Osteocyte (in vitro differentiated cells): ENCODE data around the gene NVL. TPM values are rescaled to one million over a fixed set of nuclear protein-coding genes. Genes with fewer than 3 reads are reported as not detected.
A peak's percentile ranks its signal among the peaks of the same experiment; 100 is the strongest.

Experiments used
- DNase-seq: peaks from one replicate; pipeline ENCODE4 v3.0.0; 2021; ENCODE audit warnings: mixed read lengths; ENCODE audit not compliant: unreplicated experiment; ENCODE audit errors: extremely low spot score
- H3K27ac Mint-ChIP-seq: one replicate; pipeline ENCODE4 v1.8.0; 2021; ENCODE audit warnings: mild to moderate bottlenecking, mixed read lengths; ENCODE audit not compliant: unreplicated experiment
- H3K27me3 Mint-ChIP-seq: one replicate; pipeline ENCODE4 v1.8.0; 2021; ENCODE audit warnings: mixed read lengths; ENCODE audit not compliant: unreplicated experiment
- H3K36me3 Mint-ChIP-seq: one replicate; pipeline ENCODE4 v1.8.0; 2021; ENCODE audit warnings: mixed read lengths; ENCODE audit not compliant: unreplicated experiment
- H3K4me1 Mint-ChIP-seq: one replicate; pipeline ENCODE4 v1.8.0; 2021; ENCODE audit warnings: mixed read lengths; ENCODE audit not compliant: unreplicated experiment
- H3K4me3 Mint-ChIP-seq: one replicate; pipeline ENCODE4 v1.8.0; 2021; ENCODE audit warnings: mild to moderate bottlenecking, moderate library complexity, mixed read lengths; ENCODE audit not compliant: unreplicated experiment
- H3K9me3 Mint-ChIP-seq: one replicate; pipeline ENCODE4 v1.8.0; 2021; ENCODE audit warnings: mixed read lengths; ENCODE audit not compliant: unreplicated experiment
- CTCF ChIP-seq: fragments of 200-600 bp; sonication (generic); IDR thresholded peaks from 2 replicates; pipeline ENCODE4 v1.5.0; 2021; ENCODE audit warnings: antibody characterized with exemption, mild to moderate bottlenecking, moderate library complexity
- total RNA-seq: library from RNA; stranded (reverse); gene quantifications from 2 replicates; pipeline ENCODE4 v1.2.1, GENCODE V29; 2021

NVL gene
- total RNA-seq, 1 donor from 2014 or later = 22.5 TPM

- H3K9me3 Mint-ChIP-seq = no peaks in the 10 kb centered on the region
- H3K36me3 Mint-ChIP-seq = no peaks in the 10 kb centered on the region
- DNase-seq = no peak
- peaks cover 13% of the 10 kb centered on the region for H3K4me1 Mint-ChIP-seq
- H3K27me3 Mint-ChIP-seq = peaks cover 10% of the 10 kb centered on the region
- H3K4me3 Mint-ChIP-seq = no peak overlapping the region
- no peak overlapping the region for H3K27ac Mint-ChIP-seq
- no peak for TF ChIP-seq CTCF
These were observed 4.2 kb upstream of the NVL start for GRCh38 chr1:224333939-224334786.

DNA sequence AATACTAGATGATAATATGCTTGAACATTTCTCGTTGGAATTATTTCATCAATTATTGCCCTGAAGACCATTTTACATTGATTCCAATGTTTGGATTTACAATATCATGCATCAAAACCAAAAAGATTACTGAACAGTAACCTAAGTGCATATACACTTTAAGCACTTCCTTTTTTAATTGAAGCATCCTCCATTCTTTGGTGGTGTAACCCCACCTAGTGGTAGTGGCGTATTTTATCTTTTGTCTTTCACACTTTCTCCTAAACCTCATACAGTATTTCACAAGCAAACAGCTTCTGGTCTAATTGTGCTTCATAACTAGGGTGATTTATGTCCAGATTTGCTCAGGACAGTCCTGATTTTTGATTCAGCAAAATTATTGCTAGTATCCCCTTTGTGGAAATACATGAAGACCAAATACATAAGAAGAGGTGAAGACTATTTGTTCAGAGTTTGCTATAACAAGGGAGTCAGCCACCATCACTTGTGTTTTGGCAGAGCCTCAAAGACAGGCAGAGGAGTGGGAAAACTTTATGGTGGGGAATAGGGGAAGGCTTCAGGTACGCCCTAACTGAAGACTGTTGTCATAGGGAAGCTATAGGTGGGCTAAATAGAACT lies 3.4 kb upstream of the NVL start:
- Mint-ChIP-seq H3K27ac (no peak overlapping the region), H3K4me3 (no peak overlapping the region), H3K9me3 (no peaks in the 10 kb centered on the region), H3K27me3 (peaks cover 7% of the 10 kb centered on the region), H3K4me1 (peaks cover 17% of the 10 kb centered on the region), H3K36me3 (no peaks in the 10 kb centered on the region)
- no peak for DNase-seq
- peak; percentile 71 for TF ChIP-seq CTCF

DNA sequence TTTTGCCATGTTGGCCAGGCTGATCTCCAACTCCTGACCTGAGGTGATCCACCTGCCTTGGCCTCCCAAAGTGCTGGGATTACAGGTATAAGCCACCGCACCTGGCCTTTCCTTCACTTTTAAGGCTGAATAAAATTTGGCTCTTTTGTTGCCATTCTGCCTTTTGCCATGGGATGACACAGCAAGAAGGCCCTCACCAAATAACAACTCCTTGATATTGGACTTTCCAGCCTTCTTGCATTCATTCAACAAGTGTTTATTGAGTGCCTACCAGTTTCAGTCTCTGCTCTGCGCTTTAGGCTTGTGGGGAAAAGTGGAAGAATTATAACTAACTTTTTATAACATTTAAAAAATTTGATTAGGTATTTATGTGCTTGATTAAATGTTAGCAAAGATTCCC lies 1.9 kb upstream of the NVL start:
- H3K4me1 Mint-ChIP-seq = peaks cover 22% of the 10 kb centered on the region
- H3K27ac Mint-ChIP-seq = peak overlapping the region; percentile 18
- peaks cover 4% of the 10 kb centered on the region for H3K27me3 Mint-ChIP-seq
- no peak for DNase-seq
- TF ChIP-seq CTCF = no peak
- no peak overlapping the region for H3K4me3 Mint-ChIP-seq
- H3K9me3 Mint-ChIP-seq = no peaks in the 10 kb centered on the region
- peaks cover 4% of the 10 kb centered on the region for H3K36me3 Mint-ChIP-seq

DNA sequence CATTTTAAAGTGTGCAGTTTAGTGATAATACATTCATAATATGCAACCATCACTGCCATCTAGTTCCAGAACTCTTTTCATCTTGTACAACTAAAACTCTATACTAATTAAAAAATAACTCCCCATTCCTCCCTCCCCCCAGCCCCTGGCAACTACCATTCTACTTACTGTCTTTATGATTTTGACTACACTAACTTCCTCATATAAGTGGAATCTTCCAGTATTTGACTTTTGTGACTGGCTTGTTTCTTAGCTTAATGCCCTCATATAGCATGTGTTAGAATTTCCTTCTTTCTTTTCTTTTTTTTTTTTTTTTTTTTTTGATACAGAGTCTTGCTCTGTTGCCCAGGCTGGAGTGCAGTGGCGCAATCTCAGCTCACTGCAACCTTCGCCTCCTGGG lies 1.4 kb upstream of the NVL start:
- H3K27me3 Mint-ChIP-seq = peaks cover 4% of the 10 kb centered on the region
- DNase-seq = no peak
- no peaks in the 10 kb centered on the region for H3K9me3 Mint-ChIP-seq
- H3K4me3 Mint-ChIP-seq = peak overlapping the region; percentile 94
- no peak for TF ChIP-seq CTCF
- peak overlapping the region; percentile 18 for H3K27ac Mint-ChIP-seq
- peaks cover 22% of the 10 kb centered on the region for H3K4me1 Mint-ChIP-seq
- H3K36me3 Mint-ChIP-seq = peaks cover 4% of the 10 kb centered on the region

DNA sequence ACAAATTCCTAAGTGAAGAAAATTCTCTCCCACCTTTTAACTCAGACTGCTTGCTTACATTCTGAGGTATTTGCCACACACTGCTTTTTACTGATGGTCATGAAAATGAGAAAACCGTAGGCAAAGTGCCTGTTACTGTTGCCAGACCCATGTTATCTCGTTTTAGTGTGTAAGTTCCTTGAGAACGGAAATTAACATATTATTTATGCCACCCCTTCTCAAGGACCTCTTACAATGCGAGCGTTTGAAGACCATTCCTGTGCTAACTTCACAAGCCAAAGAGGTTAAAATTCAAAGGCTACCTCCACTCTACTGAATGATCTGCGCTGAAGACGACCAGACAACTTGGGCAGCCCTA lies 509 bp downstream of the NVL start:
- DNase-seq = no peak
- Mint-ChIP-seq H3K36me3 (peaks cover 4% of the 10 kb centered on the region), H3K9me3 (no peaks in the 10 kb centered on the region), H3K27me3 (peaks cover 4% of the 10 kb centered on the region), H3K27ac (peak overlapping the region; percentile 99), H3K4me3 (peak overlapping the region; percentile 94), H3K4me1 (peaks cover 22% of the 10 kb centered on the region)
- no peak for TF ChIP-seq CTCF
